ENCODE results near the gene PRSS21.

GRCh38 chr16:2853531-2854073 is 36.6 kb downstream of the PRSS21 start:
- TF ChIP-seq GABPA (IDR thresholded peaks at IDR 0.05 in 1 of 2, conservative IDR thresholded peaks at IDR 0.05 in 1 of 2) (no peak), CTCF (IDR thresholded peaks at IDR 0.05; ENCODE audit: low read depth, low read length, missing input control) (no peak), TAF1 (conservative IDR thresholded peaks at IDR 0.05) (no peak), RAD21 (IDR thresholded peaks at IDR 0.05) (no peak)

Data from liver (tissue), 3 donors.